Esophagus squamous epithelium (tissue), 5 donors: Measurements from ENCODE around the gene C14orf119. TPM values are rescaled to one million over a fixed set of nuclear protein-coding genes. Genes with fewer than 3 reads are reported as not detected.

Experiments used
- DNase-seq: peaks from one replicate; lab custom pipeline; 2025; lab: John Stamatoyannopoulos, UW
- H3K27ac ChIP-seq, 4 donors: fragments of 200-600 bp; sonication (generic); one replicate each; pipeline ENCODE4 v1.5.1; 2016 to 2019; ENCODE audit warnings: mild to moderate bottlenecking in 1 of 4
- H3K27me3 ChIP-seq, 4 donors: fragments of 200-600 bp; sonication (generic); 1 replicate in 3 of 4; 2 replicates in 1 of 4; pipeline versions ENCODE4 v1.5.1 to v1.6.0; 2017 to 2021; ENCODE audit warnings: antibody characterized with exemption in 1 of 4
- H3K36me3 ChIP-seq, 3 donors: fragments of 200-600 bp; sonication (generic); one replicate each; pipeline ENCODE4 v1.5.1; 2016 to 2019
- H3K4me1 ChIP-seq, 3 donors: fragments of 200-600 bp; sonication (generic); one replicate each; pipeline ENCODE4 v1.5.1; 2017 to 2019
- H3K4me3 ChIP-seq, 4 donors: fragments of 200-600 bp; sonication (generic); 1 replicate in 3 of 4; 2 replicates in 1 of 4; pipeline ENCODE4 v1.5.1; 2016 to 2019; ENCODE audit warnings: mild to moderate bottlenecking in 2 of 4, moderate library complexity in 1 of 4
- H3K9me3 ChIP-seq, 3 donors: fragments of 200-600 bp; sonication (generic); one replicate each; pipeline ENCODE4 v1.5.1; 2016 to 2019
- POLR2A ChIP-seq, 4 donors: fragments of 450-650 bp; IDR thresholded peaks; one replicate each; pipeline ENCODE4 v1.6.1; 2017; ENCODE audit warnings: antibody characterized with exemption in 4 of 4, mild to moderate bottlenecking in 4 of 4, moderate library complexity in 3 of 4
- WGBS, 2 donors: methylation state at CpG; one replicate each; pipeline ENCODE4 v1.1.5; 2018; 5-methylcytosine and 5-hydroxymethylcytosine counted together
- intact Hi-C: fragments of 100-400 bp; cut with DNase I; formaldehyde crosslinking; loops from one replicate; pipeline ENCODE4 v1.15.0; 2022
- total RNA-seq, 4 donors: library from RNA; depleted of rRNA; stranded (reverse); fragments of >200 nt; gene quantifications; one replicate each; pipeline ENCODE4 v1.1.0, GENCODE V29; 2016
- TF ChIP-seq, protein P1 (sequence below), 6 experiments: fragments of 450-650 bp in 4 of 6; fragments of 200-600 bp in 2 of 6; sonication (generic) in 2 of 6; IDR thresholded peaks; one replicate each; pipeline ENCODE4 v1.5.1; 2016 to 2019; ENCODE audit warnings: antibody characterized with exemption in 6 of 6, mild to moderate bottlenecking in 4 of 6, moderate library complexity in 4 of 6
- donor health status: DM: yes; HTN: yes; CAD: no.

C14orf119 gene
- total RNA-seq, 4 donors from 2014 or later = 17.5 to 42.0 (median 31.0) TPM

DNA sequence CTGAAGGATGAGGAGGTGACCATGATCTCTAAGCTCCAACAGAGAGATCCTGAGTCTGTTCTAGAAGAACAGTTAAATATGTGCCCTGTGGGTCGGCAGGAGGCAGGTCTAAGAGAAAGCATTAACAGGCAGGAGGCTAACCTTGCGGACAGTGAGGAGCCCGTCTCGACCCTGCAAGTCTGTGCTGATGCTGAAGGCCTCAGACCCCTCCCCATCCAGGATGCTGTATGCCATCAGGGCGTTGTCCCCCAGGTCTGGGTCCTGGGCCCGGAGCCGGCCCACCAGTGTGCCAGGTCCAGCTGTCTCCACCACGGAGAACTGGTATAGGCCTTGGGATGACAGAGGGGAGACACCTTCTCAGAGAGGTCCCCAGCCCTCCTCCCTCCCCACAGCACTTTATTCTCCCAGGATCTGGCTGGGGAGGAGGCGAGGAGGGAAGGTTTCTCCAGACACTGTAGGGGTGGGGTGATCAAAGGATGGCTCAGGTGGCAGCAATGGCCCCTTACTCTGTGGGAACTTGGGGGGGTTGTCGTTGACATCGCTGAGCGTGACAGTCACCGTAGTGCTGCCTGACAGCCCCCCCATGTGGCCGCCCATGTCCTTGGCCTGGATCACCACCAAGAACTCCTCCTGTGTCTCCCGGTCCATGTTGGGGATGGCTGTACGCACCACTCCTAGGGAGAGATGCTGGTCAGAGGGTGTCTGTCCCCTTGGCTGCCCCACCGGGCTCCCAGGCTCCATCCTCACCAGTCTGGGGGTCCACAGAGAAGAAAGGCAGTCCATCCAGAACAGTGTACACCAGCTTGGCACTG lies 41.1 kb upstream of the C14orf119 start:
- 79 to 88% methylated on average over 6 to 12 of the region's 17 CpGs for WGBS, 2 donors
- TF ChIP-seq, protein P1, sequence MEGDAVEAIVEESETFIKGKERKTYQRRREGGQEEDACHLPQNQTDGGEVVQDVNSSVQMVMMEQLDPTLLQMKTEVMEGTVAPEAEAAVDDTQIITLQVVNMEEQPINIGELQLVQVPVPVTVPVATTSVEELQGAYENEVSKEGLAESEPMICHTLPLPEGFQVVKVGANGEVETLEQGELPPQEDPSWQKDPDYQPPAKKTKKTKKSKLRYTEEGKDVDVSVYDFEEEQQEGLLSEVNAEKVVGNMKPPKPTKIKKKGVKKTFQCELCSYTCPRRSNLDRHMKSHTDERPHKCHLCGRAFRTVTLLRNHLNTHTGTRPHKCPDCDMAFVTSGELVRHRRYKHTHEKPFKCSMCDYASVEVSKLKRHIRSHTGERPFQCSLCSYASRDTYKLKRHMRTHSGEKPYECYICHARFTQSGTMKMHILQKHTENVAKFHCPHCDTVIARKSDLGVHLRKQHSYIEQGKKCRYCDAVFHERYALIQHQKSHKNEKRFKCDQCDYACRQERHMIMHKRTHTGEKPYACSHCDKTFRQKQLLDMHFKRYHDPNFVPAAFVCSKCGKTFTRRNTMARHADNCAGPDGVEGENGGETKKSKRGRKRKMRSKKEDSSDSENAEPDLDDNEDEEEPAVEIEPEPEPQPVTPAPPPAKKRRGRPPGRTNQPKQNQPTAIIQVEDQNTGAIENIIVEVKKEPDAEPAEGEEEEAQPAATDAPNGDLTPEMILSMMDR (IDR thresholded peaks at IDR 0.05) = no peak
- no peak for TF ChIP-seq POLR2A (IDR thresholded peaks at IDR 0.05)
- Histone ChIP-seq H3K4me3 (no peak overlapping the region), H3K4me1 (peaks cover 12 to 30% (median 14%) of the 10 kb centered on the region in 3 donors), H3K27ac (no peak overlapping the region), H3K9me3 (no peaks in the 10 kb centered on the region), H3K27me3 (no peaks in the 10 kb centered on the region), H3K36me3 (peaks cover 4 to 11% (median 7%) of the 10 kb centered on the region in 3 donors)
- intact Hi-C loops = no loop called here
- no peak for DNase-seq

DNA sequence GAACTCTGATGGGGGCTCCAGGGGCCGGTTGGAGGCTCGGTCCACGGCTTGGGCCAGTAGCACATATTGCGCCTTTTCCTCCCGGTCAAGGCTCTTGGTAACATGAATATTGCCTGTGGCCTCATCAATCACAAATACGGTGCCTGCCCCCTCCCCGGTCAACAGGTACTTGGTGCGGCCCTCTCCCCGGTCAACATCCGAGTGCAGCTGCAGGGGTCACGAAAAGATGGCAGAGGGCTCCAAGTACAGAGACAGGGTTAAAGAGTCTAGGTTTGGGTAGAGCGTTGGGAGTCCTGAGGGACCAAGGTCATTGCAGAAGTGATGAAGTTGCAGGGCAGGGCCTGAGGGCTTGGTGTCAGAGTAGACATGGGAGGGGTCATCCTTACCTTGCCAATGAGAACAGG lies 40.2 kb upstream of the C14orf119 start:
- intact Hi-C loops = loop anchor here (5.0 kb wide), 1 partner anchor 68 kb away; no protein-coding TSS in a partner anchor
- DNase-seq = no peak
- Histone ChIP-seq H3K36me3 (peaks cover 8 to 20% (median 15%) of the 10 kb centered on the region in 3 donors), H3K4me3 (no peak overlapping the region), H3K9me3 (no peaks in the 10 kb centered on the region), H3K4me1 (peaks cover 12 to 30% (median 14%) of the 10 kb centered on the region in 3 donors), H3K27ac (no peak overlapping the region), H3K27me3 (no peaks in the 10 kb centered on the region)
- 85 to 99% methylated on average over 5 to 11 of the region's 12 CpGs for WGBS, 2 donors
- TF ChIP-seq, protein P1 (IDR thresholded peaks at IDR 0.05) = no peak
- TF ChIP-seq POLR2A (IDR thresholded peaks at IDR 0.05) = no peak

DNA sequence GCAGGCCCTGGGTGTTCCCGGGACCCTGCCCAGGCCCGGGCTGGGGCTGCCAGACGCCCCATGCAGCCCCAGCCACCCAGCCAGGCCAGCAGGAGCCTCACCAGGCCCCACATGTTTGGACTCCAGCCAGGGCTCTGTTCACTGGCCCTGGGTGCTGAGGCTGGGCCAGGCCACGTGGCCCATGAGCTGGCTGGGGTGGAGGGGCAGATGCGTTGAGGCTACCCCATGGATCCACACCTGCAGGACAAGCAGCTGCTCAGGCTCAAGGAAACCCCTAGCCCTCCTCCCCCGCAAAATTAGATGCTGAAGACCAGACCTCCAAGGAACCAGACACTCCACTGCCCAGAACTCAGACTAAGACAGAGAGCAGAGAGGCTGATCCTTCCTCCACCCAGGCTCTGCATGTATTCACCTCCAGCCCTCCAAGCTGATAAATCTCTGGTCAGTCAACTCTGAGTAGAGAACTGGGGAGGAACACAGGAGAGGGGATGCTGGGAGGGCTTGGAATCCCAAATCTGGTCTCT lies 39.6 kb upstream of the C14orf119 start:
- no peak for TF ChIP-seq POLR2A (IDR thresholded peaks at IDR 0.05)
- TF ChIP-seq, protein P1 (IDR thresholded peaks at IDR 0.05) = no peak

DNA sequence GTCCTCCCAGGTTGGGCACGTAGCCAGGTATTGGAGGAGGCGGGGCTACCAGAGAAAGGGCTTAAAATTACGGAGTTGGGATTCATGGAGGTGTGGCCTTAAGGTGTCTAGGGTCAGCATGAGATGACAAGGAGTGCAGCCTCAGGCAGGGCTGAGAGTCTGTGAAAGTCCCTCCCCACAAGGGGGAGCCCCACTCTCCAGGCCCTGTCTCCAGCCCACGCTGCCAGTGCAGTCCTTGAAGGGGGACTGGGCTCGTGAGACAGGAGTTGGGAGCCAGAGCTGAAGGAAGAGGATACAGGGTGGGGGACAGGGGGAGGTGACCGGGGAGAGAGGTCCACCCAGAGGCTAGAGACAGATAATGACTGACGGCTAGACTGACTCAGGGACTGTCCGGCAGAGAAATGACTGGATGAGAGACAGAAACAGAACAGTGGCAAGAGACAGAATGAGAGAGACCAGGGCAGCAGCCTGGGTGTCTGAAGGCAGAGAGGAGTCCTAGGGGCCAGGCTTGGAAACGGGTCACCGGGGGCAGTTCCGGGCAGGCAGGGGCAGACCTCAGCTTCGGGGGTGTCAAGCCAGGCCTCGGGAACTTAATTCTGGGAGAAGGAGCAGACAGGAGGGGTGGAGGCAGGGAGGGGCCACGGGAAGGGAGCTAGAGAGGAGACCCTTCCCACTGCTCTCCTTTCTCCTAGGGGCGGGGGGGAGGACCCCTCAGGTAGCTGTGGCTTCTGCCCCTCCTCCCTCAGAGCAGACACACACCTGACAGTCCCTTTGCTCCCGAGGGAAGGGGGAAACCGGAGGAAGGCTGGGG lies 39.0 kb upstream of the C14orf119 start:
- Histone ChIP-seq H3K36me3 (peaks cover 13 to 32% (median 27%) of the 10 kb centered on the region in 3 donors), H3K27me3 (no peaks in the 10 kb centered on the region), H3K4me1 (peaks cover 12 to 30% (median 14%) of the 10 kb centered on the region in 3 donors), H3K27ac (peak overlapping the region in 1 of 4 donors; percentile 87), H3K4me3 (peak overlapping the region; percentile 66 to 86 (median 73)), H3K9me3 (no peaks in the 10 kb centered on the region)
- intact Hi-C loops = loop anchor here (5.0 kb wide), 1 partner anchor 69 kb away; no protein-coding TSS in a partner anchor
- WGBS, 2 donors = 3 to 8% methylated on average over 13 to 17 of the region's 17 CpGs
- TF ChIP-seq POLR2A (IDR thresholded peaks at IDR 0.05) = no peak
- TF ChIP-seq, protein P1 (IDR thresholded peaks at IDR 0.05) = peak; percentile 43 to 65 (median 56)
- no peak for DNase-seq

More for the DNA sequence above, 39.6 kb upstream of the C14orf119 start:
- Histone ChIP-seq H3K4me1 (peaks cover 12 to 30% (median 14%) of the 10 kb centered on the region in 3 donors), H3K9me3 (no peaks in the 10 kb centered on the region), H3K4me3 (no peak overlapping the region), H3K27me3 (no peaks in the 10 kb centered on the region), H3K36me3 (peaks cover 13 to 26% (median 20%) of the 10 kb centered on the region in 3 donors), H3K27ac (no peak overlapping the region)
- DNase-seq = no peak
- WGBS, 2 donors = no CpG with 5 or more reads among the region's 6 CpGs
- intact Hi-C loops = loop anchor here (5.0 kb wide), 1 partner anchor 68 kb away; no protein-coding TSS in a partner anchor
